Measurements from ENCODE around the gene PXDN.

- TF ChIP-seq CTCF (IDR thresholded peaks at IDR 0.05) (no peak), EZH2 (IDR thresholded peaks at IDR 0.05; ENCODE audit: borderline replicate concordance, insufficient read depth, low read depth, low read length, poor library complexity, severe bottlenecking) (no peak)
Measured at GRCh38 chr2:1702186-1702565, 42.1 kb downstream of the PXDN start.
